ENCODE data around the gene DNAI1. TPM values are rescaled to one million over a fixed set of nuclear protein-coding genes. Genes with fewer than 3 reads are reported as not detected.

Gene DNAI1
- total RNA-seq, 1 experiment from 2014 or later, result 1.1 TPM

DNA sequence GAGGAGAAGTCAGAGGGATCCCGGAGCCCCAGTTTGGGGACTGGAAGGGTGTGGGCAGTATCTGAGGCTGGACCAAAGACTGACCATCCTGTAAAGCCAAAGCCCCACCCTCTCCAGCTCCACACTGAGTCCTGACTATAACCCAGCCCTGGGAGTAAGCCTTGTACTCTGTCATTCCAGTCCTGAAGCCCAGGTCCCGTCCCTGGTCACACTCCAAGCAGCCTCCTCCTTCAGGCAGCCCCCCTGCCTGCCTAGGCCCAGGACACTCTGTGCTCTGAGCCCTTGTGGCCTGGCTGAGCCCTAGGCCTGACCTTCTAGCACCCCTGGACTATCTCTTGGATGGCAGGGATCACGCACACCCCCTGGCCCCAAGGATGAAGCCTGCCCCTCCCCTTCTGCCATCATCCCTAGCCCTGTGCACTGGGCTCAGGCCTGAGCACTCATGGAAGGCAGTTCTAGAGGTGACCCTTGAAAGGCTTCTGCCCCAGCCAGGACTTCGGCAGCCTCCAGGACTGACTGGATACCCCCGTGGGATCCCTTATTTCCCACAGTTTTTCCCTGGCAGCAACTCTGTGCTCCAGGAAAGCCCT, 92.2 kb downstream of the DNAI1 start:
- Histone ChIP-seq H3K4me2 (ENCODE audit: low read length) (no peak overlapping the region), H3K9ac (ENCODE audit: low read length) (no peak overlapping the region), H2AFZ (ENCODE audit: low read depth, low read length, poor library complexity, severe bottlenecking) (no peak overlapping the region), H3K36me3 (ENCODE audit: control insufficient read depth in 1 of 2, insufficient read depth in 2 of 2, low read length in 2 of 2) (no peaks in the 10 kb centered on the region), H3K27ac (ENCODE audit: low read depth, low read length) (no peak overlapping the region), H3K4me1 (ENCODE audit: control insufficient read depth in 1 of 2, insufficient read depth in 2 of 2, low read length in 2 of 2) (peaks cover 0 to 4% of the 10 kb centered on the region in 2 experiments; a peak in 2 of 4 replicates), H4K20me1 (ENCODE audit: insufficient read depth) (no peaks in the 10 kb centered on the region), H3K4me3 (replicated peaks in 1 of 2; ENCODE audit: low read depth in 1 of 2, low read length in 2 of 2) (no peak overlapping the region), H3K9me3 (ENCODE audit: control insufficient read depth in 1 of 2, insufficient read depth in 1 of 2, low read depth in 1 of 2, low read length in 2 of 2) (no peaks in the 10 kb centered on the region), H3K9me2 (ENCODE audit: insufficient read depth) (no peaks in the 10 kb centered on the region), H3K79me2 (ENCODE audit: insufficient read depth, low read length) (no peaks in the 10 kb centered on the region), H3K27me3 (ENCODE audit: insufficient read depth, low read length) (no peaks in the 10 kb centered on the region)
- BruUV-seq (replicated peaks), result no TSS peak
- ChIA-PET POLR2A (no interaction called here), CTCF (no interaction called here), RAD21 (ENCODE audit: low non-redundant PET in 1 of 2, low total read pairs in 2 of 2, uncharacterized antibody in 2 of 2, unreplicated experiment in 2 of 2) (no interaction called here)
- intact Hi-C loops (cut with micrococcal nuclease), result no loop called here
- DNase-seq (ENCODE audit: low read depth, low spot score) (no peak), ATAC-seq (no peak)
- TF ChIP-seq EZH2phosphoT487 (IDR thresholded peaks at IDR 0.05; ENCODE audit: borderline replicate concordance), result no peak
- no peak for TF ChIP-seq POLR2AphosphoS5 (IDR thresholded peaks at IDR 0.05; ENCODE audit: low read depth, low read length)
- TF ChIP-seq JUND (IDR thresholded peaks at IDR 0.05), result no peak
- no peak for TF ChIP-seq SIN3A (IDR thresholded peaks at IDR 0.05; ENCODE audit: low read depth)
- TF ChIP-seq SRF (IDR thresholded peaks at IDR 0.05; ENCODE audit: low read depth), result no peak
- TF ChIP-seq ZFX (IDR thresholded peaks at IDR 0.05), result no peak
- no peak for TF ChIP-seq TCF7L2 (IDR thresholded peaks at IDR 0.05; ENCODE audit: borderline replicate concordance, extremely low read depth, insufficient read depth, insufficient read length)
- TF ChIP-seq, protein P1, sequence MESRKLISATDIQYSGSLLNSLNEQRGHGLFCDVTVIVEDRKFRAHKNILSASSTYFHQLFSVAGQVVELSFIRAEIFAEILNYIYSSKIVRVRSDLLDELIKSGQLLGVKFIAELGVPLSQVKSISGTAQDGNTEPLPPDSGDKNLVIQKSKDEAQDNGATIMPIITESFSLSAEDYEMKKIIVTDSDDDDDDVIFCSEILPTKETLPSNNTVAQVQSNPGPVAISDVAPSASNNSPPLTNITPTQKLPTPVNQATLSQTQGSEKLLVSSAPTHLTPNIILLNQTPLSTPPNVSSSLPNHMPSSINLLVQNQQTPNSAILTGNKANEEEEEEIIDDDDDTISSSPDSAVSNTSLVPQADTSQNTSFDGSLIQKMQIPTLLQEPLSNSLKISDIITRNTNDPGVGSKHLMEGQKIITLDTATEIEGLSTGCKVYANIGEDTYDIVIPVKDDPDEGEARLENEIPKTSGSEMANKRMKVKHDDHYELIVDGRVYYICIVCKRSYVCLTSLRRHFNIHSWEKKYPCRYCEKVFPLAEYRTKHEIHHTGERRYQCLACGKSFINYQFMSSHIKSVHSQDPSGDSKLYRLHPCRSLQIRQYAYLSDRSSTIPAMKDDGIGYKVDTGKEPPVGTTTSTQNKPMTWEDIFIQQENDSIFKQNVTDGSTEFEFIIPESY (IDR thresholded peaks at IDR 0.05; ENCODE audit: extremely low read depth, insufficient replicate concordance, low read length), result no peak
- TF ChIP-seq, protein P2, sequence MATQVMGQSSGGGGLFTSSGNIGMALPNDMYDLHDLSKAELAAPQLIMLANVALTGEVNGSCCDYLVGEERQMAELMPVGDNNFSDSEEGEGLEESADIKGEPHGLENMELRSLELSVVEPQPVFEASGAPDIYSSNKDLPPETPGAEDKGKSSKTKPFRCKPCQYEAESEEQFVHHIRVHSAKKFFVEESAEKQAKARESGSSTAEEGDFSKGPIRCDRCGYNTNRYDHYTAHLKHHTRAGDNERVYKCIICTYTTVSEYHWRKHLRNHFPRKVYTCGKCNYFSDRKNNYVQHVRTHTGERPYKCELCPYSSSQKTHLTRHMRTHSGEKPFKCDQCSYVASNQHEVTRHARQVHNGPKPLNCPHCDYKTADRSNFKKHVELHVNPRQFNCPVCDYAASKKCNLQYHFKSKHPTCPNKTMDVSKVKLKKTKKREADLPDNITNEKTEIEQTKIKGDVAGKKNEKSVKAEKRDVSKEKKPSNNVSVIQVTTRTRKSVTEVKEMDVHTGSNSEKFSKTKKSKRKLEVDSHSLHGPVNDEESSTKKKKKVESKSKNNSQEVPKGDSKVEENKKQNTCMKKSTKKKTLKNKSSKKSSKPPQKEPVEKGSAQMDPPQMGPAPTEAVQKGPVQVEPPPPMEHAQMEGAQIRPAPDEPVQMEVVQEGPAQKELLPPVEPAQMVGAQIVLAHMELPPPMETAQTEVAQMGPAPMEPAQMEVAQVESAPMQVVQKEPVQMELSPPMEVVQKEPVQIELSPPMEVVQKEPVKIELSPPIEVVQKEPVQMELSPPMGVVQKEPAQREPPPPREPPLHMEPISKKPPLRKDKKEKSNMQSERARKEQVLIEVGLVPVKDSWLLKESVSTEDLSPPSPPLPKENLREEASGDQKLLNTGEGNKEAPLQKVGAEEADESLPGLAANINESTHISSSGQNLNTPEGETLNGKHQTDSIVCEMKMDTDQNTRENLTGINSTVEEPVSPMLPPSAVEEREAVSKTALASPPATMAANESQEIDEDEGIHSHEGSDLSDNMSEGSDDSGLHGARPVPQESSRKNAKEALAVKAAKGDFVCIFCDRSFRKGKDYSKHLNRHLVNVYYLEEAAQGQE (IDR thresholded peaks at IDR 0.05; ENCODE audit: low read depth), result no peak
- TF ChIP-seq CEBPB (IDR thresholded peaks at IDR 0.05; ENCODE audit: low read depth), result no peak
- no peak for TF ChIP-seq FOSL1 (IDR thresholded peaks at IDR 0.05; ENCODE audit: low read depth)
- no peak for TF ChIP-seq ZNF274 (IDR thresholded peaks at IDR 0.05; ENCODE audit: low read depth, low read length)
- TF ChIP-seq, protein P3, sequence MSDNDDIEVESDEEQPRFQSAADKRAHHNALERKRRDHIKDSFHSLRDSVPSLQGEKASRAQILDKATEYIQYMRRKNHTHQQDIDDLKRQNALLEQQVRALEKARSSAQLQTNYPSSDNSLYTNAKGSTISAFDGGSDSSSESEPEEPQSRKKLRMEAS (IDR thresholded peaks at IDR 0.05), result no peak
- no peak for TF ChIP-seq CBX3 (IDR thresholded peaks at IDR 0.05; ENCODE audit: low read depth)
- TF ChIP-seq SP1 (IDR thresholded peaks at IDR 0.05; ENCODE audit: low read depth), result no peak
- TF ChIP-seq ELF1 (IDR thresholded peaks at IDR 0.05; ENCODE audit: borderline replicate concordance, low read depth), result no peak
